ENCODE data around the gene MFSD11.
A peak's percentile ranks its signal among the peaks of the same experiment; 100 is the strongest.
"Not testable (repeated sequence)": the region's sequence is repeated elsewhere in the genome, so short reads cannot be mapped to it uniquely, and the experiment has no call there.

The MFSD11 gene

DNA sequence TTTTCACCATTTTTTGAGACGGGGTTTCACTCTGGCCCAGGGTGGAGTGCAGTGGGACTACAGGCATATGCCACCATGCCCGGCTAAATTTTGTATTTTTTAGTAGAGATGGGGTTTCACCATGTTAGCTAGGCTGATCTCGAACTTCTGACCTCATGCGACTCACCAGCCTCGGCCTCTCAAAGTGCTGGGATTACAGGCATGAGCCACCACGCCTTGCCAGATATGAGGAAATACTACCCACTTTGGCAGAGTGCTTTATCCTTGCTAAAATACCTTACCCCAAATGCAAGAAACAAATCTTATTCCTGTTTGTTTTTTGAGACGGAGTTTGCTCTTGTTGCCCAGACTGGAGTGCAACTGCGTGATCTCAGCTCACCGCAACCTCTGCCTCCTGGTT is 67.4 kb downstream of the MFSD11 start:
- DNase-seq: no peak

DNA sequence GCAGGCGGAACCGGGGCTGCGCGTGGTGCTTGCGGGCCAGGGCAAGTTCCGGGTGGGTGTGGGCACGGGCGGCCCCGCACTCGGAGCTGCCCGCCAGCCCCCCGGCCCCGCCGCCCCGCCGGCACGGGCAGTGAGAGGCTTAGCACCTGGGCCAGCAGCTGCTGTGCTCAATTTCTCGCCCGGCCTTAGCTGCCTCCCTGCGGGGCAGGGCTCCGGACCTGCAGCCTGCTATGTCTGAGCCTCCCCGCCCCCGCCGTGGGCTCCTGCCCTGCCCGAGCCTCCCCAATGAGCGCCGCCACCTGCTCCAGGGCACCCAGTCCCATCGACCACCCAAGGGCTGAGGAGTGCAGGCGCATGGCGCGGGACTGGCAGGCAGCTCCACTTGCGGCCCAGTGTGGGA is 68.2 kb downstream of the MFSD11 start:
- DNase-seq: not testable (repeated sequence)

DNA sequence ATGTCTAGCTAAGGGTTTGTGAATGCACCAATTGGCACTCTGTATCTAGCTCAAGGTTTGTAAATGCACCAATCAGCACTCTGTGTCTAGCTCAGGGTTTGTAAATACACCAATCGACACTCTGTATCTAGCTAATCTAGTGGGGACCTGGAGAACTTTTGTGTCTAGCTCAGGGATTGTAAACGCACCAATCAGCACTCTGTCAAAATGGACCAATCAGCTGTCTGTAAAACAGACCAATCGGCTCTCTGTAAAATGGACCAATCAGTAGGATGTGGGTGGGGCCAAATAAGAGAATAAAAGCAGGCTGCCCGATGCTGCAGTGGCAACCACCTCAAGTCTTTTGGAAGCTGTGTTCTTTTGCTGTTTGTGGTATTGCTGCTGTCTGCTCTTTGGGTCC is 68.8 kb downstream of the MFSD11 start:
- peak; percentile 5 for DNase-seq

DNA sequence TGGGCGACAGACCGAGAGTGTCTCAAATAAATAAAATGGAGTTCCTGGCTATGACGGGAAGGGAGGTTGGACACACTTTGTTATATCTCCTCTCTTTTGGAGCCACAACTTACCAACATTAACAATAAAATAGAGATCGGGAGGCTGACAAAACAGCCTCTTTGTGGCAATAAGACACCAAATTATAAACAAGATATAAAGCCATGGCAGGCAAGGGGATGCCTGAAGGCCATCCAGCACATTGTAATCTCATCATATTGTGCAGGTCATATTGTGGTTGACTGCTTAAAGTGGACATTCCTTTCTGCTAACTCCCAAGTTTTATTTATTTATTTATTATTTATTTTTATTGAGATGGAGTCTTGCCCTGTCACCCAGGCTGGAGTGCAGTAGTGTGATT is 70.4 kb downstream of the MFSD11 start:
- DNase-seq: no peak

DNA sequence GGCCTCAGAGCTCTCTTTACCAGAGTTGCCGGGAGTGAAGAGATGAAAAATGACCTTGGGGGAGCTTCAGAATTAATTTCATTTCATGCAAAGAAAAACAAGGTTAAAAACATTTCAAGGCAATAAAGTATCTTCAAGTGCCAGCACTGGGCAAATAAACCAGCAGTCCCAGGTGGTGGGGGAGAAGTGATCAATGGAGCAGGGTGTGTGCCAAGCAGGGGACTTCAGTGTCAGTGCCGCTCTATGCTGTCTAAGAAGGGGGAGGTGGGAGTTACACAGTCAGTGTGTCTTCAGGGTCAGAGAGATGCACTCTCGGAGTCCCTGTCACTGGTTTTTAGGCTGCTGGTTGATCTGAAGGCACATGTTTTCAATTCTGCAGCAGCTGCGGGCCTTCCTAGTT is 73.0 kb downstream of the MFSD11 start:
- DNase-seq: no peak

DNA sequence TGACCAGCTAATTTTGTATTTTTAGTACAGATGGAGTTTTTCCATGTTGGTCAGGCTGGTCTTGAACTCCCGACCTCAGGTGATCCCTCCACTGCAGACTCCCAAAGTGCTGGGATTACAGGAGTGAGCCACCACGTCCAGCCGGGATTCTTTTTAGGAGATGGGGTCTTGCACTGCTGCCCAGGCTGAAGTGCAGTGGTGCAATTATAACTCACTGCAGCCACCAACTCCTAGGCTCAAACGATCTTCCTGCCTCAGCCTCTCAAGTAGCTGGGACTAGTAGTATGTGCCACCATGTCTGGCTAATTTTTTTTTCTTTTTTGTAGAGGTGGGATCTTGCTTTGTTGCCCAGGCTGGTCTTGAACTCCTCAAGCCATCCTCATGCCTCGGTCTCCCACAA is 73.9 kb downstream of the MFSD11 start:
- DNase-seq: no peak

DNA sequence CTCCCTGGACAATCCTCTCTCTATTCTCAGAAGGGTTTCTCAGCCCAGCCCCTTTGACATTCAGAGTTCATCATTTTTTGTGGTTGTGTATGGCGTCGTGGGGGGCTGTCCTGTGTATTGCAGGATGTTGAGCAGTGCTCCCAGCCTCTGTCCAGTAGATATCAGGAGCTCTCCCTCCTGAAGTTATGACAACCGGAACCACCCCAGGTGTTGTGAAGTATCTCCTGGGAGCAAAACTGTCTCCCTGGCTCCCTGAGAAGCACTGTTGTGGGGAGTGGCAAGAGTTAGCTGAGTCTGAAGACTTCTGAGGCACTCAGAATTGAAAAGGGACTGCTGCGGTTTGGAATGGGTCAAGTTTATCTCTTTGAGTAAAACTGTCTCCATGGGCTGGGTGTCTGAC is 74.3 kb downstream of the MFSD11 start:
- DNase-seq: no peak

DNA sequence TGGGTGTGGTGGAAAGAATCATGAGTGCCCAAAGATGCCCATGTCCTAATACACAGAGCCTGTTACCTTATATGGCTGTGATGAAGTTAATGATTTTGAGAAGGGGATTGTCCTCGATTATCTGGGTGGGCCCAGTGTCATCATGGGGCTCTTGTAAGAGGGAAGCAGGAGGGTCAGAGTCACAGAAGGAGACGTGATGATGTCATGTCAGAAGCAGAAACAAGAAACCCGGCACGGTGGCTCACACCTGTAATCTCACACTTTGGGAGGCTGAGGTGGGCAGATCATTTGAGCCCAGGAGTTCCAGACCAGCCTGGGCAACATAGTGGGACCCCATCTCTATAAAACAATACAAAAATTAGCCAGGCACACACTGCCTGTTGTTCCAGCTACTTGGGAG is 75.0 kb downstream of the MFSD11 start:
- DNase-seq: no peak

DNA sequence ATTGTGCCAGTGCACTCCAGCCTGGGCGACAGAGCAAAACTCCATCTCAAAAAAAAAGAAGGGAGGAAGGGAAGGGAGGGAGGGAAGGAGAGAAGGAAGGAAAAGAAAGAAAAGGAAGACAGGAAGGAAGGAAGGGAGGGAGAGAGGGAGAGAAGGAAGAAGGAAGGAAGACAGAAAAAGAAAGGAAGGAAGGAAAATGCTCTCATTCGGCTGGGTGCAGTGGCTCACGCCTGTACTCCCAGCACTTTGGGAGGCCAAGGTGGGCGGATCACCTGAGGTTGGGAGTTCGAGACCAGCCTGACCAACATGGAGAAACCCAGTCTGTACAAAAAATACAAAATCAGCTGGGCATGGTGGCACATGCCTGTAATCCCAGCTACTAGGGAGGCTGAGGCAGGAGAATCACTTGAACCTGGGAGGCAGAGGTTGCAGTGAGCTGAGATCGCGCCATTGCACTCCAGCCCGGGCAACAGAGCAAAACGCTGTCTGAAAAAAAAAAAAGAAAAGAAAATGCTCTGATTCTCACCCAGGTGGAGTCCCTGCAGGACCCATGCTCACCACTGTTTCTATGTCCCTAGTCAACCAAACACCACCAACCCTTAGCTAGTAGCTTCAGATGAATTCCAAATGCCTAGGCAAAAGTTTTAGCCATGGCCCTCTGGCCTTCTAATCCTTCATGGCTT is 78.1 kb downstream of the MFSD11 start:
- not testable (repeated sequence) for DNase-seq

DNA sequence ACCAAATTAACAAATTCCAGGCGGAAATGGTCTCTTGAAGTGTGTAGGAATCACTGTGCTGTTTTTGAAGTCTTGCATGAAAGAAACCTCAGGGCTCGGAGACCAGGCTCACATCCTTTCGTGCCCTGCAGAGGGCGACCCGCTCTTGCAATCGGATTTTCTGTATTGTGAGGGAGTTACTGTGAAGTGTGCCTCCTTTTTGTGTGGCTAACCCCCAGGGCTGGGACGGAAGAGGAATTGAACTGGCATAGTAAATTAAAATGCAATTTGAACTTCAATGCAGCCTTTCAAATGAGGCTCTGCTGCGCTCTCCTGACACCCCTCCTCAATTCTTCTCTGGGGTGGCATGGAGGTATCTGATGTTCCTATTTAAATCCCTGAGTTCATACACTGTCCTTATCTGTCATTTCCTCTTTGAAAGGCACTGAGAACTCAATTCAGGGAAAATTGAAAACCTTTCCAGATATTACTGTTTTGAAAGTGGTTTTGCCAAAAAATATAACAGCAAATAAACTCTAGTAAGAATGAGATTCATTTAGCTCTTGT is 78.7 kb downstream of the MFSD11 start:
- DNase-seq: peak; percentile 67

DNA sequence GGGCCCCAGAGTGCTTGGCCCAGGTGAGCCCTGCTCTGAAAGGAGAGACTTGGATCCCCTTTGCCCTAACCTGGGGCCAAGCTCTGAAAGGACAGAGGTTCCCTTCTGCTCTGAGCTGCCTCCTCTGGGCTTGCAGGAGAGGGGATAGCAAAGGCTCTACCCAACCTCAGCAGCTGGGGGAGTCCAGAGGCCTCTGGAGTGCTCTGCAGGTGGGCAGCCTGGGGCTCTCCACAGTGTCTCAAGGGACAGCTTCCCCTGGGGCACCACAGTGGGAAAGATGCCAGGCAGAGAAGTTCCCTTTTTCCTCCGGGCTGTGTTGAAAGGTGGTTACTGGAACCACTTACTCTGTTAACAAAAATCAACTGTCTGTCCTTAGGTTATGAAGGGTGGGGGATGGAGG is 82.1 kb downstream of the MFSD11 start:
- no peak for DNase-seq

DNA sequence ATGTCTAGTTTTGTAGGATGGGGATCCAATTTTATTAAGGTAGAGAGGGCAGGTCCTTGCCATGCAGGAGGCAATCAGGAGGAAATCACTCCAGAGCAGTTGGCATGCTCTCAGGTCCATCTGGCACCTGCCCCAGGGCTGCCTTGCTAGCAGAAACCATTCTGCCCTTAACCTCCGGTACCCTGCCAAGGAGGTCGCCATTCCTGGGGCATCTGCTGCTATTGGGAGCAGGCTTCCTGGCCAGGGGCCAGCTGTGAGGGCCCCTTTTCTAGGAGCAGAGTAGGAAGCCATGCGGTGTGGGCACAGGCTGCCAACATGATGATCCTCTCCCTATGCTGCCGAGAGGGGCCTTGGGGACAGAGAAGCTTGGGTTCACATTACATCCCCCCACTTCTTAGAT is 82.6 kb downstream of the MFSD11 start:
- no peak for DNase-seq

DNA sequence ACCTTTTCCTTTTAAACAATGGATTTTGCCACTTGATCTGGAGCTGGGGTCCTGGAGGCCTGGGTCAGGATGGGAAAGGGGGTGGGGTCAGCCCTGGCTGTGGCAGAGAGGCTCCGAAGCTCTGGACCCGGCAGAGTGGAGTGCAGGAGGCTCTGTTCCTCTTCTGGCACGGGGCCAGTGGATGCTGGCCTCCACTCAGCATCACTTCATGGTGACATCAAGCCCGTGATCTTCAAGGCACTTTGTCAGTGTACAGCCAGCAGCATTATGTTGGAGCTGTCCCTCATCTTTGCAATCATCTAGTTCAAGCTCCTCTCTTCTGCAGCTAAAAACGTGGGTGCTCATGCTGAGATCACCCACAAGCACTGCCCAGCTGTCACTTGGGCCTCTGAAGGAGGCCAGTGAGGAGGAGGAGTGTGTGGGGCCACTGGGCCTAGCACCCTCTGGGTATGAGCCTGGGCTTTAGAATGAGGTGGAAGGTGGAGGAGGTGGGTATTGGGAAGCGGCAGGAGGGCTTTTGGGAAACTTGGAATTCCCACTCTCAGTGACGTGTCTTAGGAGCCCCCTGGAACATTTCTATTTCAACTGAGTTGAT is 84.4 kb downstream of the MFSD11 start:
- DNase-seq: no peak

DNA sequence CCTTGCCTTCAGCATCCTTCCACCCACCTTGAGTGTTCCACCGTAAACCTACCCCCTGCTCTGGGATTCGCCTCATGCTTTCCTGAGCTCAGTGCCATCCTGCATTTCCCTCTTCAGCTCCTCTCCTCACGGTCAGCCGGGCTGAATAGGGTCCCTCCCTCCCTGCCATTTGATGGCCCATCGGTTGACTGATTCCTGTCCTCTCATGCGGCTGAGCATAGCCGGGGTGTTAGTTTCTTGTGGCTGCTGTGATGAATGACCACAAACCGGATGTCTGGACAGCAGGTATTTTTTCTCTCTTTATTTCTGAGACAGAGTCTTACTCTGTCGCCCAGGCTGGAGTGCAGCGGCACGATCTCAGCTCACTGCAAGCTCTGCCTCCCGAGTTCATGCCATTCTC is 86.2 kb downstream of the MFSD11 start:
- no peak for DNase-seq

DNA sequence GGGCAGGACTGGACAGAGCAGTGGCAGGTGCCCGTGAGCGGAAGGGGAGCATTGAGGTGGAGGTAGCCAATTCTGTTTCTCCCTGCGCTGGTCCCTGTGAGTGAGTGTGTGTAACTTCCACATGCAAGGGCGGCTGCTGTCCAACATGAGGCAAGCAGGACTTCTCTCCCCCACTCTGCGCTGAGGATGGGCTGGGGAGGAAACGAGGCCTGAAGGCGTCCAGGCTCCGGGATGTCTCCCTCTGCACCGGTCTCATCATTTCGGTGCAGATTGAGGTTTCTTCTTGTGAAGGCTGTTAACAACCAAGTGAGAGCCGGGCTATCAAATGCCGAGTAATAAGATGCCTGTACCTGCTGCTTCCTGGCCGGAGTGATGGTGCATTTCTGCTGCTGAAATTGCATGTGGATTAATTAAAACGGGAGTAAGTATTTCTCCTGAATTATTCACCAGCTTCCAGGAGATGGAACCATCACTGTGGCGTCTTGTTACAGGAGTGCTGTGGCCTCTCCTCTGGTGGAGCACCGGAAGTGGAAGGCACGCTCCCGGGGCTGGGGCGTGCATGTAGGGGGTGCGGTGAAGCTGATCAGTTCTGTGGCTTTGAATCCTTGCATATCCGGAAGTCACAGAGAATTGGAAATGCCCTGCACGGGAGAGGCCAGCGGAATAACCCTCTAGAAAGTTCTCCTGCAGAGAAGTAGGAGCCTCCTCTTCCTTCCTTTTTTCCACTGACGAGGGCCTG is 88.6 kb downstream of the MFSD11 start:
- DNase-seq: no peak

DNA sequence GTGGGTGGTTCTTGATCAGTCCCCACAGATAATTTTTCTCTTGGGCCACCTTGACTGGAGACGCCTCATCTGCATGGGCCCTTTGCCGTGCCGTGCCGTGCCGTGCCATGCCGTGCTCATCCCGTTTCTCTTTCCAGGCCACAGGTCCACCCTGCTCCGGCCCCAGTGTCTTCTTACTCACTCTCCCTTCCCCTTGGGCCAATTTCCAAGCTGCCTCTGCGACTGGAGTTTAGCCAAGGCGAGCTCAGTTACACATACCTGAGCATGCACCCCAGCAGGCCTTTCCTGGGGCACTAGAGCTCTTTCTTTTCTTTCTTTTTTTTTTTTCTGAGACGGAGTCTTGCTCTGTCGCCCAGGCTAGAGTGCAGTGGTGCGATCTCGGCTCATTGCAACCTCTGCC is 89.8 kb downstream of the MFSD11 start:
- DNase-seq: no peak

Data from activated CD4-positive, alpha-beta T cell treated with anti-CD3 and anti-CD28 coated beads for 48 hours (primary cell).